Coronary artery (tissue), 2 donors: ENCODE data around the gene FPR3.

Experiments
- DNase-seq: peaks from one replicate; pipeline ENCODE4 v3.0.0-alpha.2; 2017; ENCODE audit warnings: low spot score
- H3K27ac ChIP-seq, 2 donors: fragments of 200-600 bp; sonication (generic); one replicate each; pipeline ENCODE4 v1.5.1; 2016 to 2019
- H3K4me3 ChIP-seq: fragments of 200-600 bp; sonication (generic); 2 replicates; pipeline ENCODE4 v1.5.1; 2016; ENCODE audit warnings: mild to moderate bottlenecking, moderate library complexity
- TF ChIP-seq, protein P1 (sequence below): fragments of 200-600 bp; sonication (generic); IDR thresholded peaks from one replicate; pipeline ENCODE4 v1.5.1; 2019; ENCODE audit warnings: antibody characterized with exemption

The FPR3 gene

DNA sequence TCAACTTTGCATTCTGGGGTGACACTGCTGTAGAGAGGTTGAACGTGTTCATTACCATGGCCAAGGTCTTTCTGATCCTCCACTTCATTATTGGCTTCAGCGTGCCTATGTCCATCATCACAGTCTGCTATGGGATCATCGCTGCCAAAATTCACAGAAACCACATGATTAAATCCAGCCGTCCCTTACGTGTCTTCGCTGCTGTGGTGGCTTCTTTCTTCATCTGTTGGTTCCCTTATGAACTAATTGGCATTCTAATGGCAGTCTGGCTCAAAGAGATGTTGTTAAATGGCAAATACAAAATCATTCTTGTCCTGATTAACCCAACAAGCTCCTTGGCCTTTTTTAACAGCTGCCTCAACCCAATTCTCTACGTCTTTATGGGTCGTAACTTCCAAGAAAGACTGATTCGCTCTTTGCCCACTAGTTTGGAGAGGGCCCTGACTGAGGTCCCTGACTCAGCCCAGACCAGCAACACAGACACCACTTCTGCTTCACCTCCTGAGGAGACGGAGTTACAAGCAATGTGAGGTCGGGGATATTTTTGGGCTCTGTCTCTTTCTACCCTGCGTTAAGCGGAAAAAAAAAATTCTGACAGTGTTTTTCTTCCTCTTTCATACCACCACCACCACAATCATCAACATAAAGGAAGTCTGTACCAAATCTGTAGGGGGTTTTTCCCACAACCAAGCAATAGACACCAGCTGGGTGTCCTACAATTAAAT lies 29.5 kb downstream of the FPR3 start:
- Histone ChIP-seq H3K27ac (peak overlapping the region in 1 of 2 donors; percentile 37), H3K4me3 (no peak overlapping the region)
- TF ChIP-seq, protein P1, sequence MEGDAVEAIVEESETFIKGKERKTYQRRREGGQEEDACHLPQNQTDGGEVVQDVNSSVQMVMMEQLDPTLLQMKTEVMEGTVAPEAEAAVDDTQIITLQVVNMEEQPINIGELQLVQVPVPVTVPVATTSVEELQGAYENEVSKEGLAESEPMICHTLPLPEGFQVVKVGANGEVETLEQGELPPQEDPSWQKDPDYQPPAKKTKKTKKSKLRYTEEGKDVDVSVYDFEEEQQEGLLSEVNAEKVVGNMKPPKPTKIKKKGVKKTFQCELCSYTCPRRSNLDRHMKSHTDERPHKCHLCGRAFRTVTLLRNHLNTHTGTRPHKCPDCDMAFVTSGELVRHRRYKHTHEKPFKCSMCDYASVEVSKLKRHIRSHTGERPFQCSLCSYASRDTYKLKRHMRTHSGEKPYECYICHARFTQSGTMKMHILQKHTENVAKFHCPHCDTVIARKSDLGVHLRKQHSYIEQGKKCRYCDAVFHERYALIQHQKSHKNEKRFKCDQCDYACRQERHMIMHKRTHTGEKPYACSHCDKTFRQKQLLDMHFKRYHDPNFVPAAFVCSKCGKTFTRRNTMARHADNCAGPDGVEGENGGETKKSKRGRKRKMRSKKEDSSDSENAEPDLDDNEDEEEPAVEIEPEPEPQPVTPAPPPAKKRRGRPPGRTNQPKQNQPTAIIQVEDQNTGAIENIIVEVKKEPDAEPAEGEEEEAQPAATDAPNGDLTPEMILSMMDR = no peak
- no peak for DNase-seq

DNA sequence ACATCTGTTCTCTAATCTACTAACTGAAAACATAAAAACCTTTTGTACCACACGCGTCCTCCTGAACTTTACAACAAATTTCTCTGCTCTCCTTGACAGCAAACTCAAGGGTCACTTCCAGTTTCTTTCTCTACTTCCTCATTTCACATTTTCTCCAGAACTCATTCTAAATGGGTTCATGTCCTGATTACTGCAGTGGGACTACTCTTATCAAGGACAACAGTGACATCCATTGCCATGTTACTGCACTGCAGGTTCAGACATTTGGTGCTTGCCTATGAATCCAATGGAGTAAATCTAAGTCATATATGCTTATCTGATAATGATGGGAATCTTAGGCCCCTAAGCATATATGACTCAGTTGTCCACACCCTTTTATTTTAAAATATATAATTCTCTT lies 35.3 kb downstream of the FPR3 start:
- no peak overlapping the region for H3K27ac ChIP-seq
- no peak for DNase-seq
- TF ChIP-seq, protein P1 = no peak
- no peak overlapping the region for H3K4me3 ChIP-seq

DNA sequence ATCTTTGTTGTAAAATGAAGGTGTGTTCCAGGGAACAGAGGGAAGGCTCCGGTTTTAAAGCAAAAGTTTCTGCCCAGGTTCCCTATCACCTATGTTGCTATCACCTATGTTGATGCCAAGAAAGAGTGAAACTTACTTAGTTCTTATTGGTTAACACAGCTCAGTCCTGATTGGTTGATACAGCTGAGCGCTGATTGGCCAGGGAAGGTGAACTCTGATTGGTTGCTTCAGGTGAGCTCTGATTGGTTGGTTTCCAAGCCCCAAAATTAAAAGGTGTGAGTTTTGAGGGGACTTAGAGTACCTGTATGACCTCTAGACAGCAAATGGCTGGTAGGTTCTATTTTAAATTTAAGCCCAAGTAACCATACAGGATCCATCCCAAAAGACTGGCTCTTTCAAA lies 42.2 kb downstream of the FPR3 start:
- TF ChIP-seq, protein P1 = no peak
- no peak overlapping the region for H3K27ac ChIP-seq
- H3K4me3 ChIP-seq = no peak overlapping the region
- DNase-seq = no peak

DNA sequence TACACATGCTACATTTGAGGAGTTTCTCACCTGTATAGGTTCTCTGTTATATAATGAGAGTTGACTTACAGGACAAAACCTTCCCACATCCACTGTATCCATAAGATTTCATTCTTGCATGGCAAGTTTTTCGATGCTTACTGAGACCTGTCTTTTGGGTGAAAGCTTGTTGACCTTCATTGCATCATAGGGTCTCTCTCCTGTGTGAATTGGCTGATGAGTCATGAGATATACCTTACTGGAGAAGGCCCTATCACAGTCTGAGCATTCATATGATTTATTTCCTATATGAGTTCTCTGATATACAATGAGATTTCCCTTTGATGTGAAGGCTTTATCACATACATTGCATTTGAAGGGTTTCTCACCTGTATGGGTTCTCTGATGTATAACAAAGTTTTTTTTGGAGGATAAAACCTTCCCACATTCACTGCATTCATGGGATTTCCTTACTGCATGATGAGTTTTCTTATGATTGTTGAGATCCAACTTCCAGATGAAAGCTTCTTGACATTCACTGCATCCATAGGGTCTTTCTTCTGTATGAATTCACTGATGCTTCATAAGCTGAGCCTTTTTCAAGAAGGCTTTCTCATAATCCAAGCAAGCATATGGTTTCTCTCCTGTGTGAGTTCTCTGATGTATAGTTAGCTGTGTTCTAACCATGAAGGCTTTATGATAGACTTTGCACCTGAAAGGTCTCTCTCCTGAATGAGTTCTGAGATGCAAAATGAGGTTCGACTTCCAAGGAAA lies 67.1 kb downstream of the FPR3 start:
- Histone ChIP-seq H3K27ac (no peak overlapping the region), H3K4me3 (no peak overlapping the region)
- TF ChIP-seq, protein P1 = no peak
- DNase-seq = no peak

DNA sequence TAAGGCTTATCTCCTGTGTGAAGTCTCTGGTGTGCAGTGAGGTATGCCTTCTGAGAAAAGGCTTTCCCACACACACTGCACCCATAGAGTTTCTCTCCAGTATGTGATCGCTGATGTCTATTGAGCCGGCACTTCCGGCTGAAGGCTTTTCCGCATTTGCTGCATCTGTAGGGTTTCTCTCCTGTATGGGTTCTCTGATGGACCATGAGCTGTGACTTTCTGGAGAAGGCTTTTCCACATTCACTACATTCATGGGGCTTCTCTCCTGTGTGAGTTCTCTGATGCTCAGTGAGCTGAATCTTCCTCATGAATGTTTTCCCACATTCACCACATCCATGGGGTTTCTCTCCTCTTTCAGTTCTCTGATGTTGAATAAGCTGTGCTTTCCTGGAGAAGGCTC lies 78.1 kb downstream of the FPR3 start:
- TF ChIP-seq, protein P1 = no peak
- Histone ChIP-seq H3K4me3 (peak overlapping the region; percentile 14), H3K27ac (no peak overlapping the region)
- no peak for DNase-seq
